ENCODE data around the gene TMEM141. TPM values are rescaled to one million over a fixed set of nuclear protein-coding genes. Genes with fewer than 3 reads are reported as not detected.
"Not testable (repeated sequence)": the region's sequence is repeated elsewhere in the genome, so short reads cannot be mapped to it uniquely, and the experiment has no call there.

Gene TMEM141
- total RNA-seq, 1 donor from 2014 or later = 29.2 TPM

DNA sequence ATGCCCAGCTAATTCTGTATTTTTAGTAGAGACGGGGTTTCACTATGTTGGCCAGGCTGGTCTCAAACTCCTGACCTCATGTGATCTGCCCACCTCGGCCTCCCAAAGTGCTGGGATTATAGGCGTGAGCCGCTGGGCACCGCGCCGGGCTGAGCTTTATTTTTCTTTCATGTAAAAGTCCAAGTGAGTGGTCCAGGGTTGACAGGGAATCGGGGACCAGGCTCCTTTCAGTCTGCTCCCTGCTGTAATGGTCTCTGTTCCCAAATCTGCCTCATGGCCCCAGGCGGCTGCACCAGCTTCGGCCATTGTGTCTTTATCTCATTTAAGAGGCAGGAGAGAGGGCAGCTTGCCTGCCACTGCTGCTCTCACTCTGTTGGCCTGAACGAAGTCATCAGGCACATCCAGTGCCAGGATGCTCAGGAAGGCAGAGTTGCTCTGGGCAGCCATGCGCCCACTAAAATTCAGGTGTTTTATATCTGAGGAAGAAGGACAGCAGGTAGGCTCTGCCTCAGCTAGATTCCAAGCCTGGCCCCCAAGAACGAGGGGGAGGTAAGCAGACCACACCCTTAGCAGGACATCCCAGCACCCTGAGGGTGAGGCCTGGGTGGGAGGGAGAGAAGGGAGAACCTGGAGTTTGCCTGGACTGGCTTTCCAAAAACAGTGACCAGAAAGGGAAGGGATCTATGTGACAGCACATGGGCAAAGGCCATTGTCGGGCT is 3.3 kb downstream of the TMEM141 start:
- TF ChIP-seq, protein P1, sequence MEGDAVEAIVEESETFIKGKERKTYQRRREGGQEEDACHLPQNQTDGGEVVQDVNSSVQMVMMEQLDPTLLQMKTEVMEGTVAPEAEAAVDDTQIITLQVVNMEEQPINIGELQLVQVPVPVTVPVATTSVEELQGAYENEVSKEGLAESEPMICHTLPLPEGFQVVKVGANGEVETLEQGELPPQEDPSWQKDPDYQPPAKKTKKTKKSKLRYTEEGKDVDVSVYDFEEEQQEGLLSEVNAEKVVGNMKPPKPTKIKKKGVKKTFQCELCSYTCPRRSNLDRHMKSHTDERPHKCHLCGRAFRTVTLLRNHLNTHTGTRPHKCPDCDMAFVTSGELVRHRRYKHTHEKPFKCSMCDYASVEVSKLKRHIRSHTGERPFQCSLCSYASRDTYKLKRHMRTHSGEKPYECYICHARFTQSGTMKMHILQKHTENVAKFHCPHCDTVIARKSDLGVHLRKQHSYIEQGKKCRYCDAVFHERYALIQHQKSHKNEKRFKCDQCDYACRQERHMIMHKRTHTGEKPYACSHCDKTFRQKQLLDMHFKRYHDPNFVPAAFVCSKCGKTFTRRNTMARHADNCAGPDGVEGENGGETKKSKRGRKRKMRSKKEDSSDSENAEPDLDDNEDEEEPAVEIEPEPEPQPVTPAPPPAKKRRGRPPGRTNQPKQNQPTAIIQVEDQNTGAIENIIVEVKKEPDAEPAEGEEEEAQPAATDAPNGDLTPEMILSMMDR (IDR thresholded peaks at IDR 0.05) = no peak
- no peak for DNase-seq (ENCODE audit: extremely low spot score, unreplicated experiment)
- Mint-ChIP-seq H3K4me1 (ENCODE audit: unreplicated experiment) (peaks cover 24% of the 10 kb centered on the region), H3K4me3 (ENCODE audit: unreplicated experiment) (no peak overlapping the region), H3K9me3 (ENCODE audit: unreplicated experiment) (no peaks in the 10 kb centered on the region), H3K36me3 (ENCODE audit: unreplicated experiment) (no peaks in the 10 kb centered on the region), H3K27me3 (ENCODE audit: unreplicated experiment) (peaks cover 6% of the 10 kb centered on the region), H3K27ac (ENCODE audit: unreplicated experiment) (no peak overlapping the region)

DNA sequence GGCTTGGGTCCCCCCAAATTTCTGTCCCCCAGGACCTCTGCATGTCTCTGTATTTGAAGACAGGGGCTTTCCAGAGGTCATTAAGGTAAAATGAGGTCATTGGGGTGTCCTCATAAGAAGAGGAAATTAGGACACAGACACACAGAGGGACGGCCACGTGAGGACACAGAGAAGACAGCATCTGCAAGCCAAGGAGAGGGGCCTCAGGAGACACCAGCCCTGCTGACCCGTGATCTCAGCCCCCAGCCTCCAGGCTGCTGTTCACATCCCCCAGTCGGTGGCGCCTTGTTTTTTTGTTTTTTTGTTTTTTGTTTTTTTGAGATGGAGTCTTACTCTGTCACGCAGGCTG is 3.8 kb downstream of the TMEM141 start:
- Mint-ChIP-seq H3K4me3 (ENCODE audit: unreplicated experiment) (no peak overlapping the region), H3K9me3 (ENCODE audit: unreplicated experiment) (no peaks in the 10 kb centered on the region), H3K4me1 (ENCODE audit: unreplicated experiment) (peaks cover 22% of the 10 kb centered on the region), H3K27me3 (ENCODE audit: unreplicated experiment) (peaks cover 6% of the 10 kb centered on the region), H3K36me3 (ENCODE audit: unreplicated experiment) (no peaks in the 10 kb centered on the region), H3K27ac (ENCODE audit: unreplicated experiment) (no peak overlapping the region)
- DNase-seq (ENCODE audit: extremely low spot score, unreplicated experiment) = no peak
- TF ChIP-seq, protein P1 (IDR thresholded peaks at IDR 0.05) = no peak

DNA sequence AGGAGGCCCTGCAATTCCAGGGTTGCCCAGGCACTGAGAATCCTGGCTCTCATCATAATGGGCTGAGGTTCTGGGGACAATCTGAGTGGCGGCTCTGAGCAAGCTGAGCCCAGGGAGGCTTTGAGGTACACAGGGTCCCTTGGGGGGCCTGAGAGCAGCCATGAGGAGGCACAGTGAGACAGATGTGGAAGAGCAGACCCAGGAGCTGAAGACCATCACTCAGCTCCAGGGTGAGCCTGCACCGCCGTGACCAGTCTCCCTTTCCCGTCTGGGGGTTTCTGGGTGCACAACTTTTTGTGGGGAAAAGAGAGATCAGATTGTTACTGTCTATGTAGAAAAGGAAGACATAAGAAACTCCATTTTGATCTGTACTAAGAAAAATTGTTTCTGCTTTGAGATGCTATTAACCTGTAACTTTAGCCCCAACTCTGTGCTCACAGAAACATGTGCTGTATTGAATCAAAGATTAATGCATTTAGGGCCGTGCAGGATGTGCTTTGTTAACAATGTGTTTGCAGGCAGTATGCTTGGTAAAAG is 5.2 kb downstream of the TMEM141 start, which contains the start of gene CCDC183:
TSS of gene CCDC183 (plus strand) at position 101 of the 537 bp plus-strand sequence. CDS start at position 161, 60 bp downstream.
- Mint-ChIP-seq H3K27ac (ENCODE audit: unreplicated experiment) (no peak within 1 kb of the TSS), H3K4me3 (ENCODE audit: unreplicated experiment) (peak within 1 kb of the TSS; percentile 10), H3K36me3 (ENCODE audit: unreplicated experiment) (no peaks in the 10 kb centered on the region), H3K9me3 (ENCODE audit: unreplicated experiment) (no peaks in the 10 kb centered on the region), H3K4me1 (ENCODE audit: unreplicated experiment) (peaks cover 27% of the 10 kb centered on the region), H3K27me3 (ENCODE audit: unreplicated experiment) (peaks cover 12% of the 10 kb centered on the region)
- DNase-seq (ENCODE audit: extremely low spot score, unreplicated experiment) = no peak
- TF ChIP-seq, protein P1 (IDR thresholded peaks at IDR 0.05) = no peak

DNA sequence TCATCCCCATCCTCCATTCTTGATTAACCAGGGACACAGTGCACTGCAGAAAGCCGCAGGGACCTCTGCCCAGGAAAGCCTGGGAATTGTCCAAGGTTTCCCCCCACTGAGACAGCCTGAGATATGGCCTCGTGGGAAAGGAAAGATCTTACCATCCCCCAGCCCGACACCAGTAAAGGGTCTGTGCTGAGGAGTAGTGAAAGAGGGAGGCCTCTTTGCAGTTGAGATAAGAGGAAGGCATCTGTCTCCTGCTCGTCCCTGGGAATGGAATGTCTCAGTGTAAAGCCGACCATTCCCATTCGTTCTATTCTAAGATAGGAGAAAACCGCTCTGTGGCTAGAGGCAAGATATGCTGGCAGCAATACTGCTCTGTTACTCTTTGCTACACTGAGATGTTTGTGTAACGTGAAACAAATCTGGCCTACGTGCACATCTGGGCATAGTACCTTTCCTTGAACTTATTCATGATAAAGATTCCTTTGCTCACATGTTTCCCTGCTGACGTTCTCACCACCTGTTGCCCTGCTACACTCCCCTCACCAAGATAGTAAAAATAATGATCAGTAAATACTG is 5.7 kb downstream of the TMEM141 start:
- H3K9me3 Mint-ChIP-seq (ENCODE audit: unreplicated experiment); H3K36me3 Mint-ChIP-seq (ENCODE audit: unreplicated experiment); H3K27ac Mint-ChIP-seq (ENCODE audit: unreplicated experiment); DNase-seq (ENCODE audit: extremely low spot score, unreplicated experiment); H3K4me3 Mint-ChIP-seq (ENCODE audit: unreplicated experiment): not testable (repeated sequence)
- peaks cover 14% of the 10 kb centered on the region for H3K27me3 Mint-ChIP-seq (ENCODE audit: unreplicated experiment)
- H3K4me1 Mint-ChIP-seq (ENCODE audit: unreplicated experiment) = peaks cover 27% of the 10 kb centered on the region

DNA sequence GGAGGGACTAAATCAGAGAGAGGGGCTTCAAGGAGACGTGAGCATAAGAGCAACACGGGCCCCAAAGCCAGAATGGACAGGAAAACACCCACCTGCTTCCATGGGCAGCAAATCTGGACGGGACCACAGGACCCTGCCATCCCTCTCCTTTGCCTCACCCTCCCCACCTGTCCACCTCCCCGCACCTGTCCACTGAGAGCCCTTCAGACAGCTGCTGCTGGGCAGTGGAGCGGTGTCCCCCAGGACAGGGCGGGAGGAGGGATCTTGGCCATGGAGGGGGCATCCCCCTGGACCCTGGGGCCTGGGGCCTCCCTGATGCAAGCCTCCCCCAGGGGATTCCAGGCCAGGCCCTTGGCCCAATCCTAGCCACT is 7.5 kb downstream of the TMEM141 start:
- no peak for DNase-seq (ENCODE audit: extremely low spot score, unreplicated experiment)
- Mint-ChIP-seq H3K4me1 (ENCODE audit: unreplicated experiment) (peaks cover 24% of the 10 kb centered on the region), H3K27me3 (ENCODE audit: unreplicated experiment) (peaks cover 19% of the 10 kb centered on the region), H3K36me3 (ENCODE audit: unreplicated experiment) (no peaks in the 10 kb centered on the region), H3K9me3 (ENCODE audit: unreplicated experiment) (no peaks in the 10 kb centered on the region), H3K27ac (ENCODE audit: unreplicated experiment) (no peak overlapping the region), H3K4me3 (ENCODE audit: unreplicated experiment) (no peak overlapping the region)
- TF ChIP-seq, protein P1 (IDR thresholded peaks at IDR 0.05) = no peak

Data from osteocyte (in vitro differentiated cells).